GM21447 (cell line): ENCODE measurements around the gene PCBP1.
"Not testable (repeated sequence)": the region's sequence is repeated elsewhere in the genome, so short reads cannot be mapped to it uniquely, and the experiment has no call there.

ENCODE experiments used
- ATAC-seq: cut with Tn5 transposase; IDR thresholded peaks from one replicate; pipeline ENCODE4 v1.9.1; 2021; ENCODE audit not compliant: unreplicated experiment

The PCBP1 gene

DNA sequence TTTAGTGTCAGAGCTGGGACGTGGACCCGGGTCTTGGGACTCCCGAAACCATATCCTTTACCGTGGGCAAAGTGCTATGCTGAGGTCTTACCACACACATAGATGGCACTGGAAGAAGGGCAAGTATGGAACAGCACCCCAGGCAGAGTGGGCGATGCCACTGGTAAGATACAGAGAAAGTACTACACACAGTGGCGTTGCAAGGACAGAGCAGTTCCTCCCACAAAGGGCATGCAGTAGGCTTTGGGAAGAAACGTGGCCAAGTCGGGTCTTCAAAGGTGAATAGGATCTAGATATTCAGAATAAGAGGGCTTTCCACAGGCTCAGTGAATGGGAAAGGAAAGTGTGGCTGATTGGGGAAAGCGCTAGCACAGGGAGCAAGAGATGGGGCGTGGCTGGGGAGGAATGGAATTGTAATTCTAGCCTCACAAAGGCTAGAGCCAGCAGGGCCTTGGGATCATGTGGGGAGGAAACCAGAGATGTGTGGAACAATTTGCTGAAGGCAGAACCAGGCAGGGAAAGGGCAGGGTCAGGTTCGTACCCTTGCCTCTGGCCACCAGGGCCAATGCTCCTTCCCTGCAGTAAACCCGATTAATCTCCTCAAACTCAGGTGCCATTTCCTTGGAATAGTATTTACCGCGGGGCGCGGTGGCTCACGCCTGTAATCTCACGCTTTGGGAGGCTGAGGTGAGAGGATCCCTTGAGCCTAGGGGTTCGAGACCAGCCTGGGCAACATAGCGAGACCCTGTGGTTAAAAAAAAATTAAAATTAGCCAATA lies 36.0 kb downstream of the PCBP1 start:
- no peak for ATAC-seq

DNA sequence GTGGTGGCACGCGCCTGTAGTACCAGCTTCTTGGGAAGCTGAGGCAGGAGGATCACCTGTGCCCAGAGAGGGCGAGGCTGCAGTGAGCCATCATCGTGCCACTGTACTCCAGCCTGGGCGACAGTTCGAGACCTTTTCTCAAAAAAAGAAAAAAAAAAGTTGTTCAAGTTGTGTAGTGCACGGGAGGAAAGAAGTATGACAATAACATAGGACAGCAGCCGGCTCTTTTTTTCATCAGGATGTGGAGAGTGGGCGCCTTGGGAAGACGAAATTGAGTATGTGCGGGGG lies 36.5 kb downstream of the PCBP1 start:
- ATAC-seq, result no peak

DNA sequence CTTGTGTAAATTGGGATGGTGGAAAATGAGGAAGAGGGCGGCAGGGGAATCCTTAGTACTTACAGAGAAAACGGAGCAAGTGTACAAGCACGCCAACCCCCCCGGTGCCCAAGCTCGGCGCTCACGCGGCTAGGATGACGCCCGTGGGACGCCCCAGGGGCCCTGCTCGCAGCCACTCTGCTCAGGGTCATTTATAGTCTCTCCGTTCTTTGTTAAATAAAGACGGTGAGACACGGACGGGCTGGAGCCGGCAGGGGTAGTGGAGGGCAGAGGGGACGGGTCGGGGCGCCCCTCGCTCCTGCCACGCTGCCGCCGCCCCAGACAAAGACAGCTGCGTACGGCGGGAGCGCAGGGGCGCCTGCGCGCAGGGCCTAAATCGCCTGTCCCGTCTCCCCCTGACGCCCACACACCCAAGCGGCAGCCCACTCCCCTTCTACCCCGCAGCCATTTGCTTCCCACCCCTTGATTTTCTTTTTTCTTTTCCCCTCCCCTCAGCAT lies 37.8 kb downstream of the PCBP1 start:
- no peak for ATAC-seq

DNA sequence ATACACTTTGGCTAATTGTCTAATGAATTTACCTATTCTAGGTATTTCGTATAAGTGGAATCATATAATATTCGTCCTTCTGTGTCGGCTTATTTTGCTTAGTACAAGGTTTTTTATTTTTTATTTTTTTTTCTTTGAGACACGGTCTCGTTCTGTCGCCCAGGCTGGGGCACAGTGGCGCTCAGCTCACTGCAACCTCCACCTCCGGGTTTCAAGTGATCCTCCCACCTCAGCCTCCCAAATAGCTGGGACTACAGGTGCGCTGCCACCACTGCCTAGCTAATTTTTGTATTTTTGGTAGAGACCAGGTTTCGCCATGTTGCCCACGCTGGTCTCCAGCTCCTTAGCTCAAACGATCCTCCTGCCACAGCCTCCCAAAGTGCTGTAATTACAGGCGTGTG lies 38.2 kb downstream of the PCBP1 start:
- ATAC-seq, result no peak

DNA sequence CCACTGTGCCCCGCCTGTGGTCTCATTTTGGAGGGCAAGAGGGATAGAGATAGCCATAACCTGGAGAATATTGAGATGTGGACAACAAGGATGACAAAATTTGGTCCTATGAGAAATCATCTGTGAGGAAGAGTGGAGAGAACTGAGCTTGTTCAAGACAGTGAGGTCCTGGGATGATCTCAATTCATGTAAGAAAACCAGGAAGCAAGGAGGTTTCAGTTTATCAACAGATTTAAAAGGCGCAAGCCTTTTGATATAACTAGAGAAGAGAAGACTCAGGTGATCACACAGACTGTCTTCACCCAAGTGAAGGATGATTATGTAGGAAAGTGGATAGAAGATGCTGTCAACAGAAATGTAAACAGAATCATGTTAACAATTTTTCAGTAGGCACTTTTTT lies 39.1 kb downstream of the PCBP1 start:
- ATAC-seq, result no peak

DNA sequence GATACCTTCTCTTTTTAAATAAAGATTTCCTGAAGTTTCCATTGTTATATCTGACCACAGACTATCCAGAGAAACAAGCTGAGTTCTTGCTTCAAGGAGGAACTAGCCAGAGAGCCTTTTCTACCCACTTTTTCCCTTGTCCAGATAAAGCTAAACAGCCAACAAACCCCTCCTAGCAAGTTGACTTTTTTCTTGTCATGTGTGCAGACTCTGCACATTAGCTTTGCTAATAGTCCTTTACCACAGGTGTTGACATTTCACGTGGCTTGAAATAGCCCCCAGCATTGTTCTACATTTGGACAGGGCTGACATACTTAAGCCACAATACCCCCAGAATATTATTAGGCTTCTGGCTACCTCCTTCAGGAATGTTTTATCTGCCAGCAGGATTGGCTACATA lies 40.7 kb downstream of the PCBP1 start:
- ATAC-seq, result no peak

DNA sequence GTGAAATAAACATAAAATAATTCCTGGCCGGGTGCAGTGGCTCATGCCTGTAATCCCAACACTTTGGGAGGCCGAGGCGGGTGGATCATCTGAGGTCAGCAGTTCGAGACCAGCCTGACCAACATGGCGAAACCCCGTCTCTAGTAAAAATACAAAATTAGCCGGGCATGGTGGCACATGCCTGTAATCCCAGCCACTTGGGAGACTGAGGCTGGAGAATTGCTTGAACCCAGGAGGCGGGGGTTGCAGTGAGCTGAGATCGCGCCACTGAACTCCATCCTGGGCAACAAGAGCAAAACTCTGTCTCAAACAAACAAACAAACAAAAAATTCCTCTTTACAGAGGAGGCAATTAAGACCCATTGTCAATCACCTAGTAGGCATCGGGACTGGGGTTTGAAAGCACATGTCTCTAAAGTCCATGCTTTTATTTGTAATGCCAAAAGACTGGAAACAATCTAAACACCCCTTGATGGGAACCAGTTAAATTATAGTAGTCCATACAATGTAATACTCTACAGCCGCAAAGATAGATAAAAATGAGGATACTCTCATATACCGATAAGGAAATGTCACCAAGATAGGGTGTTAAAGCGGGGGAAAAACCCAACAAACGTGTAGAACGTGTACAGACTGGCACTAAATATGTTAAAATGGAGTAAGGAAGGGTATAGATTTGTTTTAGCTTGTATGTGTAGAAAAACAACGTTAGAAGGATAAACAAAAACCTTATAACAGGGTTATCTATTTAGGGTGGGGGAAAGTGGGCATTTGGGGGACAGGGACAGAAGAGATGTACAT lies 44.3 kb downstream of the PCBP1 start:
- ATAC-seq, result not testable (repeated sequence)

DNA sequence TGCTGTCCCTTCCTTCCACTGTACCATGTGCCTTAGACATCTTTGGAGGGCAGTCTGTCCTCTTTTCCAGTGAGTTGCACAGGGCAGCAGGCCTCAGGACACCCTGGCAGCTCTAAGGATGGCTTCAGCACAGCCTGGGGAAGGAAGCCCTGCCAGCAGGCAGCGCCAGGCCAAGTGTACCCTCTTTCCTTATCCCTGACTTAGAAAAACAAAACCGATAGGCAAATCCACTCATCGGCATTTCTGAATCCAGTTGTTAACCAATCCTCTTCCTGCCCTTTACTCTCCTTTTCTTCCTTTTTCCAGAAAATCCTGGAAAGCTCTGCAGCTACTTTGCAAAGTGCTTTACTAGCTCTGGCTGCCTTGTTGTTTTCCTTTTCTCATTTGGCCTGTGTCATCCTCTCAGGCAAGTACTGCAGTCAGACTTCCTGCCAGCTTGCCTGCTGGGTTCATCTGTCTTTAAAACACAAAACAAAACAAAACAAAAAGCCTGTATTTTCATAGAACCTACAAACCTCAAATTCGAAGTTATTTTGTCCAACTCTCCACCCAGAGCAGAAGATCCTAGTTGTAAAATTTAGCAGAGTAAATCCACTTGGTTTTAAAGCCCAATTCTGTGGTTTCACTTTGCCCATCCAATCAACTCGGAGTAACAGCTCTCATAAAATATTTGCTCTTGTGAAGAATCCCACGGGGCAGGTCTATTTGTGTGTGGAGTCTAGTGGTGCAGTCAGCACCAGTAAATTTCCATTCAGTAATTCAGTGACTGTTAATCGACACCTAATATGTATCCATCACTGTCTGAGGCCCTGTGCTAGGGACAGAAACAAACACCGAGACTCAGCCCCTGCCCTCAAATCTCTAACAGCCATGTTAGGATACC lies 45.2 kb downstream of the PCBP1 start:
- peak; percentile 44 for ATAC-seq

DNA sequence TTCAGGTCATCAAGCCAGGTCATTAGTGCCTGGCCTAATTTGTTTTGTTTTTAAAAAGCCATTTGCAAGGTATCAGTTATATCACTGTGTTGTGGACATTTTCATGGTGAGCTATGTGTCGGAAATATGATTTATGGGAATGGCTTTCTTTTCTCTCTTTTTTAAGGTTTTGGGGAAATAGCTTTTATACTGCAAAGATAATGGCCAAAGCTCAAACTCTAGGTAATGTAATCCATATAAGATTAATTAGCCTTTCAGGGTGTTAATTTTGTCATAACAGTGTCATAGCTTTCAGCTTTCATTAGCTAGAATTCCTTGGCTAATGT lies 45.8 kb downstream of the PCBP1 start:
- no peak for ATAC-seq

DNA sequence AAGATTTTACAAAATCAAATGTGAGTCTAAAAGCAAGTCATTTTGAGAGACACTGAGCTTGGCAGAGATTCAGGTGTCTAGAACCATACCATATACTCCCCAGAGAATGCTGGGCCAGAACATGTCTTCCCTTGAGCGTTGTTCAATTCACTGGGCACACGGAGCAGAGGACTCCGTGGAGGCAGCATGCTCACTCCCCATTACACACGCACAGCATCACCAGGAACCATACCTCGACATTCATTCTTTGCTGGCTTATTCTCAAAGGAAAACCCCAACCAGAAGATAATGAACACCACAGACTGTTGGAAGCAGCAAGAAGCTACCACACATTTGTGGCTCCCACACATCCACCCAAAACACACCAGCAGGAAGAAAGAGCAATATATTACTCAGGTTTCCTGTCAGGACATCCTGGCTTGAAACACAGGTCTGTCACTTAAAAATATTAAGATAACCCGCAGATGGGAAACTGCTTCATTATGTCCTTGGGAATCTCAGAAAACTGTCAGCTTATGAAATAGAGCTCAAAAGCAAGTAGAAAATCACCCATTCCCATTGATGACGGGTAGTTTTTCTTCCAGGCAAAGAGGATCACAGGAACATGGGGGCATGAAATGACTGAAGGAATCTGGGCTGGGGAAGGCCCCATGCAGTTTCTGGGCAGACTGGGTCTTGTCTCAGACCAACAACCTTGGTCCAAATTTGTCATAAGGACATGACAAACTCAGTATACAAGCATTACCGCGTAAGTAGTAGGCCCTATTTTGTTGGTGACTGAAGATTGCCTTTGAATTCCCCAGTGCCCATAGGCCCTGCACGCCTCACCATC lies 46.4 kb downstream of the PCBP1 start:
- no peak for ATAC-seq

DNA sequence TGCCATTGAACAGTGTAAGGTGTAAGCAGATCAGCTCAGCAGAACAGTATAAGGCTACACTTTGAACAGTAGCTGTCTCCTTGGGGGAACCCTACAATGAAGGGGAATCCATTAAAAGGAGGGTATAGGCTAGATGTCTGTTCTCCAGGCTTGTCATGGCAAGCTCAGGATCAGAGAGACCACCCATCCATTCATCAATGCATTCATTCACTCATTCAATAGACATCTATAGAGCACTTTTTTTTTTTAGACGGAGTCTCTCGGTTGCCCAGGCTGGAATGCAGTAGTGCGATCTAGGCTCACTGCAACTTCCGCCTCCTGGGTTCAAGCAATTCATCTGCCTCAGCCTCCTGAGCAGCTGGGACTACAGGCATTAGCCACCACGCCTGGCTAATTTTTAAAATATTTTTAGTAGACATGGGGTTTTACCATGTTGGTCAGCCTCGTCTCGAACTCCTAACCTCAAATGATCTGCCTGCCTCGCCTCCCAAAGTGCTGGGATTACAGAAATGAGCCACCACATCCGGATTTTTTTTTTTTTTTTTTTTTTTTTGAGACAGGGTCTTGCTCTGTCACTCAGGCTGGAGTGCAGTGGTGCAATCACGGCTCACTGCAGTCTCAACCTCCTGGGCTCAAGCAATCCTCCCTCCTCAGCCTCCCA lies 47.2 kb downstream of the PCBP1 start:
- not testable (repeated sequence) for ATAC-seq
